HCT116 (cell line): ENCODE results near the gene INTS1. TPM values are rescaled to one million over a fixed set of nuclear protein-coding genes. Genes with fewer than 3 reads are reported as not detected.

Experiments used
- ATAC-seq: fragments of 200-7000 bp; cut with Tn5 transposase; 2 replicates; pipeline ENCODE4 v1.9.1; 2020; ENCODE audit warnings: mild to moderate bottlenecking, moderate library complexity
- BruUV-seq: library from RNA; stranded (reverse); fragments of 400-500 nt; replicated peaks from 2 replicates; lab custom pipeline; 2021; lab: Mats Ljungman, UMichigan
- CTCF ChIA-PET: fragments of 300-600 bp; sonication (Branson Sonifier 250); formaldehyde crosslinking; loops from one replicate; lab custom pipeline; 2021; ENCODE audit warnings: antibody characterized with exemption; lab: Charles Lee
- POLR2A ChIA-PET: fragments of 300-600, 350-600 bp; sonication (Branson Sonifier 250); formaldehyde crosslinking; loops from one replicate; lab custom pipeline; 2021; ENCODE audit warnings: antibody characterized with exemption; lab: Charles Lee
- RAD21 ChIA-PET, 2 experiments: fragments of 300-600 bp; sonication (Branson Sonifier 250); formaldehyde crosslinking; loops; one replicate each; lab custom pipeline; 2023; ENCODE audit warnings: low total read pairs in 2 of 2; ENCODE audit not compliant: uncharacterized antibody in 2 of 2, unreplicated experiment in 2 of 2, low non-redundant PET in 1 of 2; lab: Charles Lee
- DNase-seq: peaks from one replicate; pipeline ENCODE4 v3.0.0-alpha.2; 2010; ENCODE audit warnings: low read depth, low spot score
- H2AFZ ChIP-seq: fragments of 200-600 bp; shearing (Covaris generic), sonication (generic); 2 replicates; pipeline ENCODE4 v1.6.1; 2017; ENCODE audit warnings: low read depth, mixed run types, mixed read lengths, antibody characterized with exemption, low read length; ENCODE audit not compliant: poor library complexity, severe bottlenecking
- H3K27ac ChIP-seq: 2 replicates; pipeline ENCODE4 v1.5.1; 2012; ENCODE audit warnings: low read depth, low read length
- H3K27me3 ChIP-seq: fragments of 200-600 bp; sonication (generic); 2 replicates; pipeline ENCODE4 v1.6.1; 2016; ENCODE audit warnings: mixed run types, low read length, mixed read lengths; ENCODE audit not compliant: insufficient read depth
- H3K36me3 ChIP-seq, 2 experiments: fragments of 200-500 bp in 1 of 2; fragments of 200-600 bp in 1 of 2; sonication (Bioruptor generic) in 1 of 2; sonication (generic) in 1 of 2; 2 replicates each; pipeline versions ENCODE4 v1.5.1 to v1.6.1; 2014 to 2016; ENCODE audit warnings: low read length in 2 of 2, inconsistent platforms in 1 of 2, mixed read lengths in 1 of 2, mixed run types in 1 of 2; ENCODE audit not compliant: insufficient read depth in 2 of 2, control insufficient read depth in 1 of 2
- H3K4me1 ChIP-seq, 2 experiments: fragments of 200-600 bp in 1 of 2; sonication (generic) in 1 of 2; 2 replicates each; pipeline versions ENCODE4 v1.5.1 to v1.6.1; 2012 to 2017; ENCODE audit warnings: low read length in 2 of 2, inconsistent platforms in 1 of 2, mild to moderate bottlenecking in 1 of 2, mixed read lengths in 1 of 2, mixed run types in 1 of 2, moderate library complexity in 1 of 2; ENCODE audit not compliant: insufficient read depth in 2 of 2, control insufficient read depth in 1 of 2
- H3K4me2 ChIP-seq: fragments of 200-600 bp; sonication (generic); 2 replicates; pipeline ENCODE4 v1.6.1; 2017; ENCODE audit warnings: mixed run types, low read length, mixed read lengths
- H3K4me3 ChIP-seq, 2 experiments: fragments of 200-600 bp in 1 of 2; sonication (generic) in 1 of 2; replicated peaks in 1 of 2; 2 replicates each; pipeline ENCODE4 v1.5.1; 2011 to 2016; ENCODE audit warnings: low read length in 2 of 2, control low read depth in 1 of 2, low read depth in 1 of 2, mild to moderate bottlenecking in 1 of 2, mixed read lengths in 1 of 2, mixed run types in 1 of 2
- H3K79me2 ChIP-seq: fragments of 200-600 bp; sonication (generic); 2 replicates; pipeline ENCODE4 v1.6.1; 2017; ENCODE audit warnings: mild to moderate bottlenecking, mixed run types, low read length, moderate library complexity, mixed read lengths; ENCODE audit not compliant: insufficient read depth
- H3K9ac ChIP-seq: fragments of 200-600 bp; sonication (generic); 2 replicates; pipeline ENCODE4 v1.6.1; 2016; ENCODE audit warnings: low read length, mixed read lengths
- H3K9me2 ChIP-seq: fragments of 200-600 bp; sonication (generic), shearing (Covaris generic); 2 replicates; pipeline ENCODE4 v1.6.1; 2017; ENCODE audit warnings: mixed run types, mild to moderate bottlenecking, moderate library complexity; ENCODE audit not compliant: insufficient read depth
- H3K9me3 ChIP-seq, 2 experiments: fragments of 200-500 bp in 1 of 2; fragments of 200-600 bp in 1 of 2; sonication (Bioruptor generic) in 1 of 2; sonication (generic) in 1 of 2; 2 replicates each; pipeline ENCODE4 v1.6.1; 2014 to 2017; ENCODE audit warnings: low read length in 2 of 2, mixed read lengths in 2 of 2, inconsistent platforms in 1 of 2, low read depth in 1 of 2, mild to moderate bottlenecking in 1 of 2, mixed run types in 1 of 2, moderate library complexity in 1 of 2; ENCODE audit not compliant: control insufficient read depth in 1 of 2, insufficient read depth in 1 of 2
- H4K20me1 ChIP-seq: fragments of 200-600 bp; sonication (generic), shearing (Covaris generic); 2 replicates; pipeline ENCODE4 v1.6.1; 2017; ENCODE audit warnings: mixed run types, mild to moderate bottlenecking, moderate library complexity; ENCODE audit not compliant: insufficient read depth
- ATF3 ChIP-seq: IDR thresholded peaks from 2 replicates; pipeline ENCODE4 v1.6.1; 2012
- CBX3 ChIP-seq: IDR thresholded peaks from 2 replicates; pipeline ENCODE4 v1.6.1; 2012; ENCODE audit warnings: low read depth
- CTCF ChIP-seq, 3 experiments: fragments of 200-600 bp in 1 of 3; sonication (generic) in 1 of 3; IDR thresholded peaks in 2 of 3; conservative IDR thresholded peaks in 1 of 3; 2 replicates each; pipeline ENCODE4 v1.5.1; 2012 to 2017; ENCODE audit warnings: low read depth in 2 of 3, low read length in 2 of 3, antibody characterized with exemption in 1 of 3, borderline replicate concordance in 1 of 3, control low read depth in 1 of 3, mild to moderate bottlenecking in 1 of 3, mixed read lengths in 1 of 3, mixed run types in 1 of 3, moderate library complexity in 1 of 3; ENCODE audit not compliant: insufficient read depth in 1 of 3
- EGR1 ChIP-seq: IDR thresholded peaks from 2 replicates; pipeline ENCODE4 v1.6.1; 2012; ENCODE audit warnings: low read depth
- ELF1 ChIP-seq: IDR thresholded peaks from 2 replicates; pipeline ENCODE4 v1.6.1; 2012; ENCODE audit warnings: low read depth, borderline replicate concordance
- EZH2 ChIP-seq: fragments of 200-600 bp; sonication (generic); IDR thresholded peaks from 2 replicates; pipeline ENCODE4 v1.6.1; 2017; ENCODE audit warnings: antibody characterized with exemption, mixed run types
- FOSL1 ChIP-seq: IDR thresholded peaks from 2 replicates; pipeline ENCODE4 v1.6.1; 2012; ENCODE audit warnings: low read depth
- JUND ChIP-seq: IDR thresholded peaks from 2 replicates; pipeline ENCODE4 v1.6.1; 2012
- MAX ChIP-seq: IDR thresholded peaks from 2 replicates; pipeline ENCODE4 v1.6.1; 2012
- POLR2AphosphoS5 ChIP-seq: IDR thresholded peaks from 2 replicates; pipeline ENCODE4 v1.6.1; 2011; ENCODE audit warnings: mild to moderate bottlenecking, low read depth, low read length, moderate library complexity
- RAD21 ChIP-seq: IDR thresholded peaks from 2 replicates; pipeline ENCODE4 v1.6.1; 2012; ENCODE audit warnings: low read depth, mild to moderate bottlenecking
- REST ChIP-seq: IDR thresholded peaks from 2 replicates; pipeline ENCODE4 v1.6.1; 2012; ENCODE audit warnings: low read depth
- SP1 ChIP-seq: IDR thresholded peaks from 2 replicates; pipeline ENCODE4 v1.6.1; 2012; ENCODE audit warnings: low read depth
- SRF ChIP-seq: IDR thresholded peaks from 2 replicates; pipeline ENCODE4 v1.6.1; 2012; ENCODE audit warnings: low read depth
- TCF7L2 ChIP-seq: IDR thresholded peaks from 2 replicates; pipeline ENCODE4 v1.7.0; 2011; ENCODE audit warnings: borderline replicate concordance, inconsistent platforms; ENCODE audit not compliant: insufficient read depth, insufficient read length; ENCODE audit errors: extremely low read depth
- YY1 ChIP-seq: IDR thresholded peaks from 2 replicates; pipeline ENCODE4 v1.6.1; 2011; ENCODE audit warnings: low read length, low read depth, moderate library complexity, mild to moderate bottlenecking; ENCODE audit not compliant: insufficient replicate concordance; ENCODE audit errors: extremely low read depth
- ZBTB33 ChIP-seq: IDR thresholded peaks from 2 replicates; pipeline ENCODE4 v1.6.1; 2011; ENCODE audit warnings: mild to moderate bottlenecking, low read length, moderate library complexity; ENCODE audit not compliant: insufficient replicate concordance; ENCODE audit errors: extremely low read depth
- ZFX ChIP-seq: fragments of 450-650 bp; IDR thresholded peaks from 2 replicates; pipeline ENCODE4 v1.6.1; 2017
- ZNF274 ChIP-seq: fragments of 200-500 bp; sonication (Bioruptor generic); IDR thresholded peaks from 2 replicates; pipeline ENCODE4 v1.6.1; 2014; ENCODE audit warnings: mild to moderate bottlenecking, low read depth, low read length, inconsistent platforms
- intact Hi-C: fragments of 100-400 bp; cut with micrococcal nuclease; formaldehyde crosslinking; loops from 2 replicates; pipeline ENCODE4 v1.10.0; 2022
- total RNA-seq: library from RNA; stranded (reverse); gene quantifications from one replicate; pipeline ENCODE4 v1.2.1, GENCODE V29; 2021; ENCODE audit not compliant: unreplicated experiment

The INTS1 gene
- total RNA-seq, 1 experiment from 2014 or later: 167 TPM

- ChIA-PET CTCF (interaction anchor here (0.6 to 1.4 kb wide), 11 partner anchors 9 to 248 kb away, joined by 3 to 6 read pairs (median 4); partner anchors contain the start of gene TMEM184A), RAD21 (interaction anchor here in 1 of 2 experiments (0.6 kb wide), 1 partner anchor 213 kb away, joined by 3 read pairs; no protein-coding TSS in a partner anchor), POLR2A (no interaction called here)
- no peak overlapping the region for H3K4me3 ChIP-seq
- no peak overlapping the region for H2AFZ ChIP-seq
- intact Hi-C loops: loop anchor here (1.0 kb wide), 2 partner anchors 42 to 239 kb away; no protein-coding TSS in a partner anchor
- H3K36me3 ChIP-seq: no peaks in the 10 kb centered on the region
- no peaks in the 10 kb centered on the region for H4K20me1 ChIP-seq
- H3K4me1 ChIP-seq: peaks cover 0 to 9% of the 10 kb centered on the region in 2 experiments; a peak in 2 of 4 replicates
- no peaks in the 10 kb centered on the region for H3K79me2 ChIP-seq
- ATAC-seq (peak; percentile 41), DNase-seq (no peak)
- H3K4me2 ChIP-seq: peak overlapping the region; percentile 25; the same call in 1 of the 2 replicates
- no peak overlapping the region for H3K9ac ChIP-seq
- no peaks in the 10 kb centered on the region for H3K9me3 ChIP-seq
- no TSS peak for BruUV-seq
- H3K27me3 ChIP-seq: no peaks in the 10 kb centered on the region
- TF ChIP-seq FOSL1: no peak
- TF ChIP-seq JUND: no peak
- no peak for TF ChIP-seq ATF3
- TF ChIP-seq EZH2: no peak
- TF ChIP-seq POLR2AphosphoS5: no peak
- no peak for TF ChIP-seq ZBTB33
- no peak for TF ChIP-seq CBX3
- no peak for TF ChIP-seq REST
- no peak for TF ChIP-seq ELF1
- TF ChIP-seq MAX: no peak
- TF ChIP-seq RAD21: no peak
- no peak for TF ChIP-seq YY1
- no peak for TF ChIP-seq EGR1
- no peak for TF ChIP-seq CTCF (IDR thresholded peaks at IDR 0.05 in 2 of 3, conservative IDR thresholded peaks at IDR 0.05 in 1 of 3; ENCODE audit: borderline replicate concordance in 1 of 3, insufficient read depth in 1 of 3, low read depth in 2 of 3, low read length in 2 of 3)
- no peak for TF ChIP-seq ZFX
- no peak for TF ChIP-seq TCF7L2
- TF ChIP-seq ZNF274: no peak
- TF ChIP-seq SP1: no peak
- TF ChIP-seq SRF: no peak
- no peaks in the 10 kb centered on the region for H3K9me2 ChIP-seq
- no peak overlapping the region for H3K27ac ChIP-seq
Measured at GRCh38 chr7:1431634-1432380, 72.4 kb downstream of the INTS1 start.
